Measurements from ENCODE around the gene PABPN1.

PABPN1 gene

GRCh38 chr14:23353433-23353780 lies 32.1 kb downstream of the PABPN1 start:
- peaks cover 40% of the 10 kb centered on the region for H3K27me3 ChIP-seq (ENCODE audit: control insufficient read depth, insufficient read depth, low read length)
- H3K4me1 ChIP-seq (ENCODE audit: control insufficient read depth, insufficient read depth, low read length) = peaks cover 3% of the 10 kb centered on the region; the same call in 1 of the 2 replicates
- H3K36me3 ChIP-seq (ENCODE audit: control insufficient read depth, insufficient read depth, low read length) = peaks cover 22% of the 10 kb centered on the region
- H3K9ac ChIP-seq (ENCODE audit: low read length) = no peak overlapping the region
- H3K27ac ChIP-seq (ENCODE audit: low read depth, low read length) = no peak overlapping the region
- H3K9me3 ChIP-seq (ENCODE audit: control insufficient read depth, insufficient read depth, low read depth, low read length) = no peaks in the 10 kb centered on the region
- no peak overlapping the region for H3K4me3 ChIP-seq (ENCODE audit: low read depth, low read length)

GRCh38 chr14:23354990-23355389 lies 33.7 kb downstream of the PABPN1 start:
- H3K27me3 ChIP-seq (ENCODE audit: control insufficient read depth, insufficient read depth, low read length) = peaks cover 40% of the 10 kb centered on the region
- H3K9ac ChIP-seq (ENCODE audit: low read length) = no peak overlapping the region
- H3K27ac ChIP-seq (ENCODE audit: low read depth, low read length) = no peak overlapping the region
- H3K4me3 ChIP-seq (ENCODE audit: low read depth, low read length) = no peak overlapping the region
- H3K4me1 ChIP-seq (ENCODE audit: control insufficient read depth, insufficient read depth, low read length) = peaks cover 3% of the 10 kb centered on the region; the same call in 1 of the 2 replicates
- H3K9me3 ChIP-seq (ENCODE audit: control insufficient read depth, insufficient read depth, low read depth, low read length) = no peaks in the 10 kb centered on the region
- H3K36me3 ChIP-seq (ENCODE audit: control insufficient read depth, insufficient read depth, low read length) = peaks cover 33% of the 10 kb centered on the region

- no peak overlapping the region for H3K27ac ChIP-seq (ENCODE audit: low read depth, low read length)
- H3K36me3 ChIP-seq (ENCODE audit: control insufficient read depth, insufficient read depth, low read length) = peaks cover 38% of the 10 kb centered on the region
- no peak overlapping the region for H3K4me3 ChIP-seq (ENCODE audit: low read depth, low read length)
- peaks cover 3% of the 10 kb centered on the region; the same call in 1 of the 2 replicates for H3K4me1 ChIP-seq (ENCODE audit: control insufficient read depth, insufficient read depth, low read length)
- H3K27me3 ChIP-seq (ENCODE audit: control insufficient read depth, insufficient read depth, low read length) = peaks cover 34% of the 10 kb centered on the region
- H3K9ac ChIP-seq (ENCODE audit: low read length) = no peak overlapping the region
- no peaks in the 10 kb centered on the region for H3K9me3 ChIP-seq (ENCODE audit: control insufficient read depth, insufficient read depth, low read depth, low read length)
Measured at GRCh38 chr14:23355871-23356435, 34.7 kb downstream of the PABPN1 start.

- Histone ChIP-seq H3K9ac (ENCODE audit: low read length) (no peak overlapping the region), H3K36me3 (ENCODE audit: control insufficient read depth, insufficient read depth, low read length) (peaks cover 38% of the 10 kb centered on the region), H3K4me3 (ENCODE audit: low read depth, low read length) (no peak overlapping the region), H3K27me3 (ENCODE audit: control insufficient read depth, insufficient read depth, low read length) (peaks cover 27% of the 10 kb centered on the region), H3K27ac (ENCODE audit: low read depth, low read length) (no peak overlapping the region), H3K9me3 (ENCODE audit: control insufficient read depth, insufficient read depth, low read depth, low read length) (no peaks in the 10 kb centered on the region), H3K4me1 (ENCODE audit: control insufficient read depth, insufficient read depth, low read length) (peaks cover 3% of the 10 kb centered on the region; the same call in 1 of the 2 replicates)
Measured at GRCh38 chr14:23356662-23357061, 35.4 kb downstream of the PABPN1 start.

GRCh38 chr14:23357261-23357660 lies 36.0 kb downstream of the PABPN1 start:
- no peak overlapping the region for H3K27ac ChIP-seq (ENCODE audit: low read depth, low read length)
- peaks cover 21% of the 10 kb centered on the region for H3K27me3 ChIP-seq (ENCODE audit: control insufficient read depth, insufficient read depth, low read length)
- no peaks in the 10 kb centered on the region for H3K9me3 ChIP-seq (ENCODE audit: control insufficient read depth, insufficient read depth, low read depth, low read length)
- H3K4me1 ChIP-seq (ENCODE audit: control insufficient read depth, insufficient read depth, low read length) = peaks cover 3% of the 10 kb centered on the region
- no peak overlapping the region for H3K4me3 ChIP-seq (ENCODE audit: low read depth, low read length)
- peaks cover 38% of the 10 kb centered on the region for H3K36me3 ChIP-seq (ENCODE audit: control insufficient read depth, insufficient read depth, low read length)
- H3K9ac ChIP-seq (ENCODE audit: low read length) = no peak overlapping the region

GRCh38 chr14:23358042-23358441 lies 36.8 kb downstream of the PABPN1 start:
- peaks cover 2% of the 10 kb centered on the region for H3K4me1 ChIP-seq (ENCODE audit: control insufficient read depth, insufficient read depth, low read length)
- H3K9me3 ChIP-seq (ENCODE audit: control insufficient read depth, insufficient read depth, low read depth, low read length) = no peaks in the 10 kb centered on the region
- no peak overlapping the region for H3K4me3 ChIP-seq (ENCODE audit: low read depth, low read length)
- H3K9ac ChIP-seq (ENCODE audit: low read length) = no peak overlapping the region
- no peak overlapping the region for H3K27ac ChIP-seq (ENCODE audit: low read depth, low read length)
- H3K36me3 ChIP-seq (ENCODE audit: control insufficient read depth, insufficient read depth, low read length) = peaks cover 38% of the 10 kb centered on the region
- peaks cover 18% of the 10 kb centered on the region for H3K27me3 ChIP-seq (ENCODE audit: control insufficient read depth, insufficient read depth, low read length)

GRCh38 chr14:23358553-23359166 lies 37.4 kb downstream of the PABPN1 start:
- Histone ChIP-seq H3K9me3 (ENCODE audit: control insufficient read depth, insufficient read depth, low read depth, low read length) (no peaks in the 10 kb centered on the region), H3K36me3 (ENCODE audit: control insufficient read depth, insufficient read depth, low read length) (peaks cover 38% of the 10 kb centered on the region), H3K4me3 (ENCODE audit: low read depth, low read length) (no peak overlapping the region), H3K27me3 (ENCODE audit: control insufficient read depth, insufficient read depth, low read length) (peaks cover 12% of the 10 kb centered on the region), H3K4me1 (ENCODE audit: control insufficient read depth, insufficient read depth, low read length) (peaks cover 5% of the 10 kb centered on the region; the same call in 1 of the 2 replicates), H3K27ac (ENCODE audit: low read depth, low read length) (no peak overlapping the region), H3K9ac (ENCODE audit: low read length) (no peak overlapping the region)

GRCh38 chr14:23359167-23359626 lies 37.9 kb downstream of the PABPN1 start:
- Histone ChIP-seq H3K9me3 (ENCODE audit: control insufficient read depth, insufficient read depth, low read depth, low read length) (no peaks in the 10 kb centered on the region), H3K27me3 (ENCODE audit: control insufficient read depth, insufficient read depth, low read length) (peaks cover 7% of the 10 kb centered on the region), H3K36me3 (ENCODE audit: control insufficient read depth, insufficient read depth, low read length) (peaks cover 38% of the 10 kb centered on the region), H3K27ac (ENCODE audit: low read depth, low read length) (no peak overlapping the region), H3K4me1 (ENCODE audit: control insufficient read depth, insufficient read depth, low read length) (peaks cover 10% of the 10 kb centered on the region), H3K4me3 (ENCODE audit: low read depth, low read length) (no peak overlapping the region), H3K9ac (ENCODE audit: low read length) (no peak overlapping the region)

GRCh38 chr14:23359722-23360447 lies 38.6 kb downstream of the PABPN1 start:
- Histone ChIP-seq H3K4me1 (ENCODE audit: control insufficient read depth, insufficient read depth, low read length) (peaks cover 14% of the 10 kb centered on the region), H3K36me3 (ENCODE audit: control insufficient read depth, insufficient read depth, low read length) (peaks cover 38% of the 10 kb centered on the region), H3K27me3 (ENCODE audit: control insufficient read depth, insufficient read depth, low read length) (peaks cover 1% of the 10 kb centered on the region; the same call in 1 of the 2 replicates), H3K4me3 (ENCODE audit: low read depth, low read length) (no peak overlapping the region), H3K27ac (ENCODE audit: low read depth, low read length) (no peak overlapping the region), H3K9me3 (ENCODE audit: control insufficient read depth, insufficient read depth, low read depth, low read length) (no peaks in the 10 kb centered on the region), H3K9ac (ENCODE audit: low read length) (no peak overlapping the region)

GRCh38 chr14:23360496-23360895 lies 39.2 kb downstream of the PABPN1 start:
- H3K4me3 ChIP-seq (ENCODE audit: low read depth, low read length) = no peak overlapping the region
- no peaks in the 10 kb centered on the region for H3K9me3 ChIP-seq (ENCODE audit: control insufficient read depth, insufficient read depth, low read depth, low read length)
- no peaks in the 10 kb centered on the region for H3K27me3 ChIP-seq (ENCODE audit: control insufficient read depth, insufficient read depth, low read length)
- H3K27ac ChIP-seq (ENCODE audit: low read depth, low read length) = no peak overlapping the region
- H3K9ac ChIP-seq (ENCODE audit: low read length) = no peak overlapping the region
- peaks cover 38% of the 10 kb centered on the region for H3K36me3 ChIP-seq (ENCODE audit: control insufficient read depth, insufficient read depth, low read length)
- H3K4me1 ChIP-seq (ENCODE audit: control insufficient read depth, insufficient read depth, low read length) = peaks cover 14% of the 10 kb centered on the region

GRCh38 chr14:23361320-23361719 lies 40.1 kb downstream of the PABPN1 start:
- no peaks in the 10 kb centered on the region for H3K9me3 ChIP-seq (ENCODE audit: control insufficient read depth, insufficient read depth, low read depth, low read length)
- H3K27ac ChIP-seq (ENCODE audit: low read depth, low read length) = no peak overlapping the region
- H3K9ac ChIP-seq (ENCODE audit: low read length) = no peak overlapping the region
- H3K27me3 ChIP-seq (ENCODE audit: control insufficient read depth, insufficient read depth, low read length) = no peaks in the 10 kb centered on the region
- H3K4me1 ChIP-seq (ENCODE audit: control insufficient read depth, insufficient read depth, low read length) = peaks cover 14% of the 10 kb centered on the region
- no peak overlapping the region for H3K4me3 ChIP-seq (ENCODE audit: low read depth, low read length)
- peaks cover 34% of the 10 kb centered on the region for H3K36me3 ChIP-seq (ENCODE audit: control insufficient read depth, insufficient read depth, low read length)

Data from HUES6 (cell line).